Uterine smooth muscle cell (primary cell): ENCODE data around the gene VARS1. TPM values are rescaled to one million over a fixed set of nuclear protein-coding genes. Genes with fewer than 3 reads are reported as not detected.

Source experiments
- total RNA-seq: library from RNA; depleted of rRNA; stranded (reverse); fragments of >200 nt; gene quantifications from 2 replicates; pipeline ENCODE4 v1.2.3, GENCODE V29; 2014

The VARS1 gene
- 68.7 and 88.5 TPM in 2 replicates for total RNA-seq

GRCh38 chr6:31795616-31796298 lies at the start of gene VARS1:
TSS of gene VARS1 (minus strand) at chr6:31795752. CDS start at chr6:31795217, 535 bp downstream.

GRCh38 chr6:31827286-31828079 lies 31.9 kb upstream of the VARS1 start, which contains the start of gene HSPA1B:
TSS of gene HSPA1B (plus strand) at chr6:31827738. CDS start at chr6:31827951, 213 bp downstream.

GRCh38 chr6:31815025-31815838 lies 19.7 kb upstream of the VARS1 start, which contains the start of the genes HSPA1A and HSPA1L:
TSS of gene HSPA1A (plus strand) at chr6:31815543. CDS start at chr6:31815757, 214 bp downstream.
TSS of gene HSPA1L (minus strand) at chr6:31815283. CDS start at chr6:31811972, 3,311 bp downstream.

GRCh38 chr6:31806470-31807272 lies 11.1 kb upstream of the VARS1 start, which contains the start of gene LSM2:
TSS of gene LSM2 (minus strand) at chr6:31806966. CDS start at chr6:31806757, 209 bp downstream.

GRCh38 chr6:31776989-31777666 lies 18.4 kb downstream of the VARS1 start, which contains the start of gene VWA7:
TSS of gene VWA7 (minus strand) at chr6:31777328. CDS start at chr6:31776779, 549 bp downstream.

GRCh38 chr6:31762356-31762755 lies 33.2 kb downstream of the VARS1 start, which contains the start of gene SAPCD1:
TSS of gene SAPCD1 (plus strand) at chr6:31762656. CDS start at chr6:31763055, 399 bp downstream.

Other genes starting within 250 kb of the VARS1 start
- 2.0 and 3.0 TPM in 2 replicates for gene ATP6V1G2, start 249.1 kb downstream of the VARS1 start, total RNA-seq
- gene NFKBIL1, start 248.1 kb downstream of the VARS1 start, total RNA-seq: 26.0 and 36.1 TPM in 2 replicates
- gene LTA, start 223.5 kb downstream of the VARS1 start, total RNA-seq: not detected in 2 replicates
- not detected in 2 replicates for gene TNF, start 220.2 kb downstream of the VARS1 start, total RNA-seq
- gene LTB, start 213.3 kb downstream of the VARS1 start, total RNA-seq: 0.25 TPM in 1 of 2 replicates, not detected in the other
- gene LST1, start 209.5 kb downstream of the VARS1 start, total RNA-seq: not detected in 2 replicates
- not detected in 2 replicates for gene NCR3, start 202.7 kb downstream of the VARS1 start, total RNA-seq
- not detected in 2 replicates for gene AIF1, start 180.5 kb downstream of the VARS1 start, total RNA-seq
- 42.2 and 46.1 TPM in 2 replicates for gene PRRC2A, start 175.0 kb downstream of the VARS1 start, total RNA-seq
- gene BAG6, start 143.1 kb downstream of the VARS1 start, total RNA-seq: 122 and 128 TPM in 2 replicates
- gene APOM, start 139.9 kb downstream of the VARS1 start, total RNA-seq: 0.89 and 1.2 TPM in 2 replicates
- gene C6orf47, start 135.0 kb downstream of the VARS1 start, total RNA-seq: 22.6 and 28.4 TPM in 2 replicates
- 13.0 and 18.5 TPM in 2 replicates for gene GPANK1, start 130.8 kb downstream of the VARS1 start, total RNA-seq
- gene CSNK2B, start 129.7 kb downstream of the VARS1 start, total RNA-seq: 82.2 and 114 TPM in 2 replicates
- 3.0 and 3.4 TPM in 2 replicates for gene LY6G5B, start 125.8 kb downstream of the VARS1 start, total RNA-seq
- 0.33 and 0.37 TPM in 2 replicates for gene LY6G5C, start 114.7 kb downstream of the VARS1 start, total RNA-seq
- gene ABHD16A, start 92.4 kb downstream of the VARS1 start, total RNA-seq: 42.8 and 50.0 TPM in 2 replicates
- not detected in 2 replicates for gene LY6G6F, start 88.9 kb downstream of the VARS1 start, total RNA-seq
- gene LY6G6D, start 80.4 kb downstream of the VARS1 start, total RNA-seq: not detected in 2 replicates
- gene LY6G6C, start 74.0 kb downstream of the VARS1 start, total RNA-seq: not detected in 2 replicates
- not detected in 2 replicates for gene MPIG6B, start 72.4 kb downstream of the VARS1 start, total RNA-seq
- 39.3 and 81.0 TPM in 2 replicates for gene DDAH2, start 66.5 kb downstream of the VARS1 start, total RNA-seq
- gene CLIC1, start 59.2 kb downstream of the VARS1 start, total RNA-seq: 791 and 1,362 TPM in 2 replicates
- gene MSH5, start 55.7 kb downstream of the VARS1 start, total RNA-seq: 13.0 and 21.6 TPM in 2 replicates
- gene SAPCD1, start 33.1 kb downstream of the VARS1 start, total RNA-seq: 1.00 and 1.2 TPM in 2 replicates
- 0.11 and 0.25 TPM in 2 replicates for gene VWA7, start 18.4 kb downstream of the VARS1 start, total RNA-seq
- 34.9 and 48.9 TPM in 2 replicates for gene LSM2, start 11.2 kb upstream of the VARS1 start, total RNA-seq
- gene HSPA1L, start 19.5 kb upstream of the VARS1 start, total RNA-seq: 0.89 and 1.7 TPM in 2 replicates
- 60.4 and 107 TPM in 2 replicates for gene HSPA1A, start 19.8 kb upstream of the VARS1 start, total RNA-seq
- 94.5 and 181 TPM in 2 replicates for gene HSPA1B, start 32.0 kb upstream of the VARS1 start, total RNA-seq
- gene NEU1, start 67.1 kb upstream of the VARS1 start, total RNA-seq: 72.7 and 128 TPM in 2 replicates
- 0.25 TPM in 1 of 2 replicates, not detected in the other for gene SLC44A4, start 83.2 kb upstream of the VARS1 start, total RNA-seq
- gene EHMT2, start 101.9 kb upstream of the VARS1 start, total RNA-seq: 74.0 and 94.5 TPM in 2 replicates
- 4.9 and 8.1 TPM in 2 replicates for gene ZBTB12, start 106.3 kb upstream of the VARS1 start, total RNA-seq
- 0.77 and 2.0 TPM in 2 replicates for gene C2, start 132.0 kb upstream of the VARS1 start, total RNA-seq
- gene CFB, start 150.3 kb upstream of the VARS1 start, total RNA-seq: 2.3 and 5.6 TPM in 2 replicates
- gene NELFE, start 163.2 kb upstream of the VARS1 start, total RNA-seq: 121 and 171 TPM in 2 replicates
- gene SKIC2, start 163.4 kb upstream of the VARS1 start, total RNA-seq: 50.1 and 53.1 TPM in 2 replicates
- gene DXO, start 176.4 kb upstream of the VARS1 start, total RNA-seq: 14.1 and 17.1 TPM in 2 replicates
- 2.3 and 13.4 TPM in 2 replicates for gene C4A, start 186.3 kb upstream of the VARS1 start, total RNA-seq
- 2.0 and 6.0 TPM in 2 replicates for gene C4B, start 219.0 kb upstream of the VARS1 start, total RNA-seq
- not detected in 2 replicates for gene CYP21A2, start 242.7 kb upstream of the VARS1 start, total RNA-seq